Measurements from ENCODE around the gene RAMP3.

The RAMP3 gene

DNA sequence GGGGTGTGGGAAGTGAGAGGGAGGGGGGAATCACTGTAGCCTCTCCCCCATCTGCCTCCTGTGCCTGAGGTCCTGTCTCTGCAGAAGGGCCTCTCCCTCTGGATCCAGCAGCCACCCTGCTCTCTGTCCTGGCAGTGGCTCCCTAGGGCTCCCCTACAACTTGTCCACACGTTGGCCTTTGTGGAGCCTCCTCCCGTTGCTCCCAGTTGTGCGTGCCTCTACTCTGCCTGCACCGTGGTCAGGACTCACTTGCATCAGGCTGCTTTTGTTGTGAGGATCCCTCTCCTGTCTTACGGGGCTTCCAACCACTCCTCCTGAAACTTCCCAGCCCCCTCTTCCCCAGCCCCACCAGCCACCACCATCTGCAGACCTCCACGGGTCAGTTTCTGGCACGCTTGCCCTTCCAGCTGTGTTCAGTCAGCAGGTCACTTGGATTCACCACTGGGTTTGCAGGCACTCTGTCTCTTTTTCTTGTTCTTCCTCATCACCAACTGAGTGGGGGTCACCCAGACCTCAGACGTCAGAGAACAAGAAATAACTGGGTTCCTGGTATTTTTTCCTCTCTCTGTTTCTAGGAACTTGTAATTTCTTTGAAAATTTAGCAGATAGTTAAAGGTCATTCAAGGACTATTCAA, 62.3 kb downstream of the RAMP3 start:
- no peaks in the 10 kb centered on the region for H3K27me3 ChIP-seq (ENCODE audit: insufficient read depth, low read depth)
- no peak overlapping the region for H3K4me3 ChIP-seq (IDR thresholded peaks at IDR 0.05; ENCODE audit: insufficient read depth, low read depth, low read length)
- no peaks in the 10 kb centered on the region for H3K36me3 ChIP-seq (ENCODE audit: insufficient read depth)

DNA sequence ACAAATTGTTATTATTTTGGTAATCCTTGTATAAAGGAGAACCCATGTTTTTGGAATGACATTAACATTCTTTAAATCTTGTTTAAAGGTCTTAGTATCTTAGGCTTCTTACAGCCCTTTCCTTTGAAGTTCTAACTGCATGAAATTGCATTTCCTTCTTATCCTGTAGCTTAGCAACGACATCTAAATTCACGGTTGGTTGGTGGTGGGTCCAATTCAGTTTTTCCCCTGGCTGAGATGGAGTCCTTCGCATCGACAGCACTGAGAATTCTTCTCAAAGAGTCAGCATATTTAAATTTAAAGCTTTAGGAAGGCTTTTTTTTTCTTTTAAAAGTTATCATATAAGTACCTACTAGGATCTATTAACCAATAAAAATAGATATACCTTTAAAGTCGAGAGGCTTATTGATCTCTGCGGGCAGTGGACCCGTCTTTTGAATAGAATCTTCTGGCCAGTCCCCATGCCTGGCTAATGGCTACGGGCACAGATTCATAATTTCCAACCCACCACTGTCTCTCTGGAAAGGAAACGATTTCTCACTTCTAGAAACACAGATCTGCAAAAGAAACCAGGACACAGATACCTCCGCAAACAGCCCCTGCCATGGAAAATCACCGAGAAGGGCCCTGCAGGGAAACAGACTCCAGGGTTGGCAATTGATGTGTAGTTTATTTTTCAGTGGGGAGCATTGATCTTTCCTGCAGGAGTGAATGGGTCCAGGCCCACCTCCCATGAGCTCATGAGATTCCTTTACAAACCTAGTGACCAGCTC, 63.4 kb downstream of the RAMP3 start:
- H3K4me3 ChIP-seq (IDR thresholded peaks at IDR 0.05; ENCODE audit: insufficient read depth, low read depth, low read length) = no peak overlapping the region
- H4K20me1 ChIP-seq (ENCODE audit: insufficient read depth) = no peaks in the 10 kb centered on the region
- TF ChIP-seq, protein P1, sequence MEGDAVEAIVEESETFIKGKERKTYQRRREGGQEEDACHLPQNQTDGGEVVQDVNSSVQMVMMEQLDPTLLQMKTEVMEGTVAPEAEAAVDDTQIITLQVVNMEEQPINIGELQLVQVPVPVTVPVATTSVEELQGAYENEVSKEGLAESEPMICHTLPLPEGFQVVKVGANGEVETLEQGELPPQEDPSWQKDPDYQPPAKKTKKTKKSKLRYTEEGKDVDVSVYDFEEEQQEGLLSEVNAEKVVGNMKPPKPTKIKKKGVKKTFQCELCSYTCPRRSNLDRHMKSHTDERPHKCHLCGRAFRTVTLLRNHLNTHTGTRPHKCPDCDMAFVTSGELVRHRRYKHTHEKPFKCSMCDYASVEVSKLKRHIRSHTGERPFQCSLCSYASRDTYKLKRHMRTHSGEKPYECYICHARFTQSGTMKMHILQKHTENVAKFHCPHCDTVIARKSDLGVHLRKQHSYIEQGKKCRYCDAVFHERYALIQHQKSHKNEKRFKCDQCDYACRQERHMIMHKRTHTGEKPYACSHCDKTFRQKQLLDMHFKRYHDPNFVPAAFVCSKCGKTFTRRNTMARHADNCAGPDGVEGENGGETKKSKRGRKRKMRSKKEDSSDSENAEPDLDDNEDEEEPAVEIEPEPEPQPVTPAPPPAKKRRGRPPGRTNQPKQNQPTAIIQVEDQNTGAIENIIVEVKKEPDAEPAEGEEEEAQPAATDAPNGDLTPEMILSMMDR (conservative IDR thresholded peaks at IDR 0.05; ENCODE audit: low read depth, low read length) = no peak
- no peak overlapping the region for H2AFZ ChIP-seq (ENCODE audit: low read depth)
- H3K4me2 ChIP-seq = no peak overlapping the region
- no peaks in the 10 kb centered on the region for H3K36me3 ChIP-seq (ENCODE audit: insufficient read depth)
- no peak overlapping the region for H3K27ac ChIP-seq
- H3K4me1 ChIP-seq (ENCODE audit: low read depth, poor library complexity, severe bottlenecking) = no peaks in the 10 kb centered on the region
- H3K9ac ChIP-seq = no peak overlapping the region
- H3K79me2 ChIP-seq (ENCODE audit: insufficient read depth, low read depth) = no peaks in the 10 kb centered on the region
- H3K27me3 ChIP-seq (ENCODE audit: insufficient read depth, low read depth) = no peaks in the 10 kb centered on the region

More for the DNA sequence above, 62.3 kb downstream of the RAMP3 start:
- Histone ChIP-seq H3K4me2 (no peak overlapping the region), H3K4me1 (ENCODE audit: low read depth, poor library complexity, severe bottlenecking) (no peaks in the 10 kb centered on the region), H3K79me2 (ENCODE audit: insufficient read depth, low read depth) (no peaks in the 10 kb centered on the region), H4K20me1 (ENCODE audit: insufficient read depth) (no peaks in the 10 kb centered on the region), H3K9ac (no peak overlapping the region), H3K27ac (no peak overlapping the region), H2AFZ (ENCODE audit: low read depth) (no peak overlapping the region)
- TF ChIP-seq, protein P1 (conservative IDR thresholded peaks at IDR 0.05; ENCODE audit: low read depth, low read length) = no peak

DNA sequence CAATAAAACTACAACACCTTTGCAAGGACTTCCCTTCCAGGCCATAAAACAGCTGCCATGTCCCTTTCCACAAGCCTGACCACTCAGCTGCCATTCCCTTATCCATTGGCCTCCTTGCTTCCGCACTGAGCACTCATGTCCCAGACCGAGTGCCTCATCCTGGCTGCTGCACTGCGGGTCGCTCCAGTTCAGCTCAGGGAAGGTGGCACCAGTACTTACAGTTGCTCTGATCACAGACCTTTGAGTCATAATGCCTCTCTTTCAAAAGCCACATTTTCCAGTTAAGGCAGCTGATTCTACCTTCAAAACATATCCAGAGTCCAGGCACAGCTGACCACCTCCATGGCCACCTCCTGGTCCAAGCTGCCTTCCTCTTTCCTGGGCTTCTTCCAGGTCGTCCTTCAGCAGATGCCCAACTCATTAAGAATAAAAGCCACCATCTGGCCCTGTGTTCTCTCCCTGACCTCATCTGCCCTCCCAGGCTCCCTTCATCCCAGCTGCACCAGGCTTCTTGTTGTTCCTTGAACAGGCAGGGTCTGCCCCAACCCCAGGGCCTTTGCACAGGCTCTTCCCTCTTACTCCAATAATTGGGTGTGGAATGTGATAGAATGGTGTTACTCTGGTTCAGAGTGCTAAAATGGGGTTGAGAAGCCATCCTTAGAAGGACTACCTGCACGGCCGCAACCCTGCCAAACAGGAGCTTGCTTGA, 64.5 kb downstream of the RAMP3 start:
- H3K27ac ChIP-seq = no peak overlapping the region
- no peaks in the 10 kb centered on the region for H3K4me1 ChIP-seq (ENCODE audit: low read depth, poor library complexity, severe bottlenecking)
- no peaks in the 10 kb centered on the region for H3K36me3 ChIP-seq (ENCODE audit: insufficient read depth)
- no peak overlapping the region for H3K4me2 ChIP-seq
- H3K9ac ChIP-seq = no peak overlapping the region
- H3K27me3 ChIP-seq (ENCODE audit: insufficient read depth, low read depth) = no peaks in the 10 kb centered on the region
- TF ChIP-seq, protein P1 (conservative IDR thresholded peaks at IDR 0.05; ENCODE audit: low read depth, low read length) = no peak
- no peaks in the 10 kb centered on the region for H3K79me2 ChIP-seq (ENCODE audit: insufficient read depth, low read depth)
- no peaks in the 10 kb centered on the region for H4K20me1 ChIP-seq (ENCODE audit: insufficient read depth)
- H2AFZ ChIP-seq (ENCODE audit: low read depth) = no peak overlapping the region
- H3K4me3 ChIP-seq (IDR thresholded peaks at IDR 0.05; ENCODE audit: insufficient read depth, low read depth, low read length) = no peak overlapping the region

DNA sequence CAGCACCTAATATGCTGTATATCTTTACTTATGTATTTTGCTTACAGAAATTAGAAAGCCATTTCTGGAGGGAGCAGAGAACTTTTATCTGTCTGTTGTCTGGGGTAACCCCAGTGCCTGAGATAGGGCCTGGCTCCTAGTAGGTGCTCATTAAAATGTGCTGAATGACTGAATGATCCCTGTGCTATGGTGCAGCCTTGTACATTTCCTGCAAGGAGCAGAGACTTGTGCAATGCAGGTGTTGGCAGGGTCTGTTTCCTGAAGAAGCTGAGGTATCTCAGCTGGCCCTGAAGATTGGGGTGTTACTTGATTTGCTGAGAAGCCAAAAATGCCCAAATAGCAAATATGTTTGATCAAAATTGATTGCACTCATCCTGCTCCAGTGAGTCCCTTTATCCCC, 65.5 kb downstream of the RAMP3 start:
- H2AFZ ChIP-seq (ENCODE audit: low read depth) = no peak overlapping the region
- no peak overlapping the region for H3K4me3 ChIP-seq (IDR thresholded peaks at IDR 0.05; ENCODE audit: insufficient read depth, low read depth, low read length)
- H3K9ac ChIP-seq = no peak overlapping the region
- no peaks in the 10 kb centered on the region for H3K4me1 ChIP-seq (ENCODE audit: low read depth, poor library complexity, severe bottlenecking)
- H3K36me3 ChIP-seq (ENCODE audit: insufficient read depth) = no peaks in the 10 kb centered on the region
- H3K27ac ChIP-seq = no peak overlapping the region
- TF ChIP-seq, protein P1 (conservative IDR thresholded peaks at IDR 0.05; ENCODE audit: low read depth, low read length) = no peak
- H3K4me2 ChIP-seq = no peak overlapping the region
- H4K20me1 ChIP-seq (ENCODE audit: insufficient read depth) = no peaks in the 10 kb centered on the region
- no peaks in the 10 kb centered on the region for H3K27me3 ChIP-seq (ENCODE audit: insufficient read depth, low read depth)
- no peaks in the 10 kb centered on the region for H3K79me2 ChIP-seq (ENCODE audit: insufficient read depth, low read depth)
